Vagina (tissue), 2 donors: Measurements from ENCODE around the gene COTL1.

Source experiments
- CTCF ChIP-seq, 3 experiments: fragments of 450-650 bp in 2 of 3; fragments of 200-600 bp in 1 of 3; sonication (generic) in 1 of 3; IDR thresholded peaks; one replicate each; pipeline ENCODE4 v1.5.1; 2017 to 2019; ENCODE audit warnings: antibody characterized with exemption in 3 of 3, mild to moderate bottlenecking in 2 of 3, moderate library complexity in 2 of 3
- POLR2A ChIP-seq, 2 donors: fragments of 450-650 bp; IDR thresholded peaks; one replicate each; pipeline ENCODE4 v1.6.1; 2017; ENCODE audit warnings: antibody characterized with exemption in 2 of 2, mild to moderate bottlenecking in 2 of 2, moderate library complexity in 2 of 2

GRCh38 chr16:84546669-84547545, 71.0 kb downstream of the COTL1 start:
- TF ChIP-seq CTCF (IDR thresholded peaks at IDR 0.05) = no peak
- no peak for TF ChIP-seq POLR2A (IDR thresholded peaks at IDR 0.05)
